HG03045 (cell line): Measurements from ENCODE around the gene ALG9.

Source experiments
- ATAC-seq: cut with Tn5 transposase; IDR thresholded peaks from one replicate; pipeline ENCODE4 v1.9.1; 2021; ENCODE audit warnings: mild to moderate bottlenecking, moderate library complexity; ENCODE audit not compliant: unreplicated experiment

The ALG9 gene, protein sequence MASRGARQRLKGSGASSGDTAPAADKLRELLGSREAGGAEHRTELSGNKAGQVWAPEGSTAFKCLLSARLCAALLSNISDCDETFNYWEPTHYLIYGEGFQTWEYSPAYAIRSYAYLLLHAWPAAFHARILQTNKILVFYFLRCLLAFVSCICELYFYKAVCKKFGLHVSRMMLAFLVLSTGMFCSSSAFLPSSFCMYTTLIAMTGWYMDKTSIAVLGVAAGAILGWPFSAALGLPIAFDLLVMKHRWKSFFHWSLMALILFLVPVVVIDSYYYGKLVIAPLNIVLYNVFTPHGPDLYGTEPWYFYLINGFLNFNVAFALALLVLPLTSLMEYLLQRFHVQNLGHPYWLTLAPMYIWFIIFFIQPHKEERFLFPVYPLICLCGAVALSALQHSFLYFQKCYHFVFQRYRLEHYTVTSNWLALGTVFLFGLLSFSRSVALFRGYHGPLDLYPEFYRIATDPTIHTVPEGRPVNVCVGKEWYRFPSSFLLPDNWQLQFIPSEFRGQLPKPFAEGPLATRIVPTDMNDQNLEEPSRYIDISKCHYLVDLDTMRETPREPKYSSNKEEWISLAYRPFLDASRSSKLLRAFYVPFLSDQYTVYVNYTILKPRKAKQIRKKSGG

DNA sequence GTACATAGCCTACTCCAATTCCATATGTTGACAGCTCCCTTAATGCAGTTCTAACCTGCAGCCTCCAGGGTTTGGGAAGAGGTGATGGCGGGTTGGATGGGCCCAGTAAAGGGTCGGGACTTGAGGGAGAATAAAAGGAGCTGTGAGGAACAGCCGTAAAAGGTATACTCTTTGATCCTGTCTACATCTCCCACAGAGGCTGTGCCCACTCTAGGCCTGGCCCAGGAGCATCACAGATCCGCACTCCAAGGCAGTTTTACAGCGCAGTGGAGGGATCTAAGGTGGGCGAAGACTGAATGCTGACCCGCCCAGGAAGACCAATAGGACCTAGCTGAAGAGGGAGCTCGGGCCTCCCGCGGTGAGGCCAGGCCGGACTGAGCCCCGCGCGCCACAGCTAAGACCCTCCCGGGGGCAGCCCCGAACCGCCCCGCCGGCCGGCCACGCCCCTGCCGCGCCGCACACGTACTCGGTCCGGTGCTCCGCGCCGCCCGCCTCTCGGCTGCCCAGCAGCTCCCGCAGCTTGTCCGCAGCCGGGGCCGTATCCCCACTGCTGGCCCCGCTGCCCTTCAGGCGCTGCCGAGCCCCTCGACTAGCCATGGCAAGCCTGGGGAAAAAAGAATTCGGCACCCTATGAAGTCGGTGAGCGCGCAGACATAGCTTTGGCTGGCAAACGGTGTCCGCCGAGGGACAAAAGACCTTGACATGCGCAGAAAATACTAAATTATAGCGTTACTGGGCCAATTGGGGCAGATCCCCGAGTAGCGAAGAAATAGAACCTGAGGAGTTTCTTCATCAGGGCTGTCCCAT is at the start of gene ALG9:
Gene ALG9 (minus strand): TSS at position 696 of the 807 bp plus-strand sequence. CDS start 99 bp downstream, at position 597.
- ATAC-seq: peak; percentile 95

DNA sequence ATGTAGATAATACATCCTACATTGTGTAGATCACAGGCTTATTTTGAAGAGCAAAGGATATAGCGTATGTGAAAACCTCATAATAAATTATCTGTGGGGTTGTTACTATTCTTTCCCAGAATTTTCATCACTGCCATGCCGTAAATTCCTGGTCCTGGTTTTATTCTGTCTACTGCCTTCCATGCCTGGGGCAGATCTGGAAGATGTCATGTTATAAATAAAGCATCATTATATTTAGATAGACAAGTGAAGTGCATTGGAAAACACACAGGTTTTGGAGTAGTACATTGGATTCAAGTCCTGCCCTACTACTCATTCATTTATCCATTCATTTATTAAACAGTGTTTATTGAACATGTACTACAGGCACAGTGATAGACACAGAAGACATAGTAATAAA is 49.5 kb upstream of the ALG9 start:
- ATAC-seq: no peak

DNA sequence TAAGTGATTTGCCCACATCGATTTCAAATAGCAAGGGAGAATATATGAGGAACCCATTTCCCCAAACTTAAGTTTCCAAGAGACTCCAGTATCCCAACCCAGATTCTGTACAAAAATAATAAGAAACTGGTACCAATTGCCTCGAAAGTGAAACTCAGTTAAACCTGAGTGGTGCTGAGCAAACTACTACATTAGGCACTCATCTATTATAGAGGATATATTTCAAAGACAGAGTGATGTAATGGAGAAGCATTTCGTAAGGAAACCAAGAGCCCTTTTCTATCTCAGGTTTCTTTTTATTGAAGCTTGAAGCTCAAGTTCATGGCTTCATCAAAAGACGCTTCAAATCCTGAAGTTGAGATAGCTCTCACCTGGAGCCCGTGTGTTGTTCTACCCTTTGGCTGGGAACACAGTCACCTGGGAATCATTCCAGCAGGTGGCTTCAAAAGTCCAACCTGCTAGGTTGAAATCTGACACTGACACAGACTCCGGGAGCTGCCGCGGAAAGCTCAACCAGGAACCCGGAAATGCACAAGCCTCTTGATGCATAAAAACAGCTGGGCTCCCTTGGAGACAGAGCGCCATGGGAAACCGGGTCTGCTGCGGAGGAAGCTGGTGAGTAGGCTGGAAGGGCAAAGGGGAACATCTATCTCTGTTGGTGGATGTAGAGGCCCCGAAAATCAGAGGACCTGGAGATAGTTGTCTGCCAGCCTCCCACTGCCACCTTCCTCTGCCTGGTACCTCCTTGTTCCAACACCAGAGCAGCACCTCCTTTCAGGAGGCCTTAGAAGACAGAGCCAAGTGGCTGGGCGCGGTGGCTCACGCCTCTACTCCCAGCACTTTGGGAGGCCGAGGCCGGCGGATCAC is 47.2 kb upstream of the ALG9 start, which contains the start of gene C11orf52:
Gene C11orf52 (plus strand): TSS at position 524 of the 867 bp plus-strand sequence. CDS start 60 bp downstream, at position 584.
- no peak for ATAC-seq

DNA sequence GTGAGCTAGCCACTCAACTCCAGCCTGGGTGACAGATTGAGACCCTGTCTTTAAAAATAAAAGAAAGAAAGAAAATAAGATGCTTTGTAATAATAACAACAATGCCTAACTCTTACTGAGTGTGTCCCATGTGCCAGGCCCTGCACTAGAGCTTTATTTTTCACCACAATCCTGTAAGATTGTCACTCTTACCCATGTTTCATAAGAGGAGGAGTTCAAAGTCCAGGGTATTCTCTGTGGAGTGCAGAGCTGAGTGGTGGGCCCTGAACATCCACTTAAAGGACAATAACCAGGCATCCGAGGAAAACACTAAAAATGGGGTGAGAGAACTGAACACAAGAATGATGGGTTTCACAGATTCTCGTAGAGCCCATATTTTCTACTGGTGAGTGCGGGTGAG is 46.4 kb upstream of the ALG9 start:
- no peak for ATAC-seq

DNA sequence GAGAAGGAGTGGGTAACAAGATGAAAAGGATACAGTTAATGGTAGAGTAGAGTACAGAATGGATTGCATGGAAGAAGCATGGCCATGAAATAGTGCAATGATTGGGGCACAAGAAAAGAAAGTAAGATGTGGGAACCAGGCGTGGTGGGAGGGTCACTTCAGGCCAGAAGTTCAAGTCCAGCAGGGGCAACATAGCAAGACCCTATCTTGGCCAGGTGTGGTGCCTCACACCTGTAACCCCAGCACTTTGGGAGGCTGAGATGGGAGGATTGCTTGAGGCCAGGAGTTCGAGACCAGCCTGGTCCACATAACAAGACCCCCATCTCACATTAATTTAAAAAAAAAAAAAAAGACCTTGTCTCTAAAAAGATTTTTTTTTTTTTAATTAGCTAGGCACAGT is 45.9 kb upstream of the ALG9 start:
- no peak for ATAC-seq

DNA sequence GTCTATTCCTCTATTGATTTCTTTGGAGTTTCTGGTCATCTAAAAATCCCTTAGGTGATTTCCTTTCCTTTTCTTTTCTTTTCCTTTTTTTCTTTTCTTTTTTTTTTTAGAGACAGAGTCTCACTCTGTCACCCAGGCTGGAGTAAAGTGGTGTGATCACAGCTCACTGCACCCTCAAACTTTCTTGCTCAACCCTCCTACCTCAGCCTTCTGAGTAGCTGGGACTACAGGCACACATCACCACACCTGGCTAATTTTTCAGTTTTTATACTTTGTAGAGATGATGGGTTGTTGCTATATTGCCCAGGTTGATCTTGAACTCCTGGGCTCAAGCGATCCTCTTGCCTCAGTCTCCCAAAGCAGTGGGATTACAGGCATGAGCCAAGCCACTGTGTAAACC is 45.4 kb upstream of the ALG9 start:
- no peak for ATAC-seq

DNA sequence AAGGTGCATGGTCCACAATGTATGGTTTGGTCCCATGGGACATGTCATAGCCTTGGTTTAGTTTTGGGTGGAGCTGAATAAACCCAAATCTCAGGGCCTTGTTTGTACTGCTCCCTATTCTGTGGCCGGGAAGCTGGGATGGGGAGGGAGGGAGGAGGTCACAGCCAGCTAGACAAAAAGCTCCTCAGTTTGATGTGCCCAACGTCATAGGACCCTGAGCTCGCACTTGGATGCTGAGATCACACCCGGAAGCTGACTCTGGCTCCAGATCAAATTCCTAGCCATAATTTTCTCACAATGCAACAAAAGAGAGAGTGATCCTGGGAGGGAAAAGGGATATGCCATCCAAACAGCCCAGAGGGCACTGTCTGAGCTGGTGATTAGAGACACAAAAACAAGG is 42.6 kb upstream of the ALG9 start:
- no peak for ATAC-seq

DNA sequence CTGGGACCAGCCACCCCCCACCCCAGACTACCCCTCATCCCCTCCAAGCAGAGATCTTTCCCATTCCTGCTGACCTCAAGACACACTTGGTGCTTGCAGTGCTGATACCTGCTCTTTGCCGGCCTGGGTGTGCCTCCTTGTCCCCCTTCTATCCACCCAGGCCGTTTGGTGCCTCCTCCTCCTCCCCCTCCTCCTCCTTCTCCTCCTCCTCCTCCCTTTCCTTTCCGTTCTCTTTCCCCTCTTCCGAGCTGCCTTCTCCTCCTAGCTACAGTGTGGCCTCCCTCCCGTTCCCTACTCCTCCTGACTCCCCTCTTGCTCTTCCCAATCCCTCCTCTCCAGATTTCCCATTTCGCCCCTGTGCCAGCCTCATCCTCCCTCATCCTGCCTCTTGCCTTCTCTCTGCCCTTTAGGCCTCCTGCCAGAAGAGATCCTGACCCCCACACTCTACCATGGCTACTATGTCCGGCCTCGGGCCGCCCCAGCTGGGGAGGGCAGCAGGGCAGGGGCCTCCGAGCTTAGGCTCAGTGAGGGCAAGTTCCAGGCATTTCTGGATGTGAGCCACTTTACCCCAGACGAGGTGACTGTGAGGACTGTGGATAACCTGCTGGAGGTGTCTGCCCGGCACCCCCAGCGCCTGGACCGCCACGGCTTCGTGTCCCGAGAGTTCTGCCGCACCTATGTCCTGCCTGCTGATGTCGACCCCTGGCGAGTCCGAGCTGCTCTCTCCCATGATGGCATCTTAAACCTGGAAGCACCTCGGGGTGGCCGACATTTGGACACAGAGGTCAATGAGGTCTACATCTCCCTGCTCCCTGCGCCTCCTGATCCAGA is 41.9 kb upstream of the ALG9 start:
- ATAC-seq: no peak

DNA sequence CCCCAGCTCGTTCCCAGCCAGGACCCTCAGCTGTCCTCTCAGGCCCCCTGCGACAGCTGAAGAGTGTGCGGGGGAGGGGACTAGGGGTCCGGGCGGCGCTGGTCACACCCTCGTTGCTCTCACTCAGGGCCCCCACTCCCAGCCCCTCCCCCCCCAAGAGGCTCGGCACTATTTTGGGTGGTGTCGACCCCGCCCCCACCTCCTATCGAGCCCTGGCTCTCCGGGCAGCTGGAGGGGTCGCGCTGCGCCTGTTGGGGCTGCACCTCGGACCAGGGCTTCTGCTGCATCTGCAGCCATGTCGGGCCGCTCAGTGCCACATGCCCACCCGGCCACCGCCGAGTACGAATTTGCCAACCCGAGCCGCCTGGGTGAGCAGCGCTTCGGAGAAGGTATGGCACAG is 41.2 kb upstream of the ALG9 start, which contains the start of gene HSPB2:
Gene HSPB2 (plus strand): TSS at position 200 of the 400 bp plus-strand sequence. CDS start 96 bp downstream, at position 296.
- no peak for ATAC-seq

DNA sequence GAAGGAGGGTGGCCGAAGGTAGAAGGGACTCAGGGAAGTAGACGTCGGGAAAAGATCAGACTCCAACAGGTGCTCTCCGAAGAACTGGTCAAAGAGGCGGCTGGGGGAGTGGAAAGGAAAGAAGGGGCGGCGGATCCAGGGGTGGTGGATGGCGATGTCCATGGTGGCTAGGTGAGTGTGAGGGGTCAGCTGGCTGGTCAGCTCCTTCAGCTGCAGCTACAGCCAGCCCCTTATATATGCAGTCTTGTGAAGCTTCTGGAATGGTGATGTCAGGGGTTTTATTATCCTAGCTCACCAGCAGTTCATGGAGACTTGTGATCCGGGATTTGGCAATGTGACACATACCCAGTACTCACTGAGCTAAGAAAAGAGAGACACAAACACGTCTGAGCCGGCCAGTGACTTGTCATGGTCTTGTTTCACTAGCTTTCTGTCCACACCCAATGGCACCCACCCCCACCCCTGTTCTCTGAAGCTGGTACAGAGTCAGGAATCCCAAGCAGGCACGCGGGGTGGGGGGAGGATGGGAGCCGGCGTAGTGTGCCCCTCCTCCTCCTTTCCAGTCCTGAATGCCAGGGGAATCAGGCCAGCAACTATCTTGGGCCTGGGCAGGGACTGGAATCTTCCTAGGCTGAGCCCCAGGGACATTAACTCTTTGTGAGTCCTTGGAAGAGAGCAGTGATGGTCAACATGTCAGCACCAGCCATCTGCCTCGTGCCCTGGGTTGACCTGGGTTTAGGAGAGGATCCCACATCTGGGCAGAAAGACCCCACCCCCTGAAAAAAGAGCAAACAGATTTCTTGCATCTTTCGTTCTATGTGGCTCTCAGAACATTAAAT is 40.4 kb upstream of the ALG9 start, which contains the start of gene CRYAB:
Gene CRYAB (minus strand): TSS at position 208 of the 839 bp plus-strand sequence. CDS start 46 bp downstream, at position 162.
- ATAC-seq: no peak

DNA sequence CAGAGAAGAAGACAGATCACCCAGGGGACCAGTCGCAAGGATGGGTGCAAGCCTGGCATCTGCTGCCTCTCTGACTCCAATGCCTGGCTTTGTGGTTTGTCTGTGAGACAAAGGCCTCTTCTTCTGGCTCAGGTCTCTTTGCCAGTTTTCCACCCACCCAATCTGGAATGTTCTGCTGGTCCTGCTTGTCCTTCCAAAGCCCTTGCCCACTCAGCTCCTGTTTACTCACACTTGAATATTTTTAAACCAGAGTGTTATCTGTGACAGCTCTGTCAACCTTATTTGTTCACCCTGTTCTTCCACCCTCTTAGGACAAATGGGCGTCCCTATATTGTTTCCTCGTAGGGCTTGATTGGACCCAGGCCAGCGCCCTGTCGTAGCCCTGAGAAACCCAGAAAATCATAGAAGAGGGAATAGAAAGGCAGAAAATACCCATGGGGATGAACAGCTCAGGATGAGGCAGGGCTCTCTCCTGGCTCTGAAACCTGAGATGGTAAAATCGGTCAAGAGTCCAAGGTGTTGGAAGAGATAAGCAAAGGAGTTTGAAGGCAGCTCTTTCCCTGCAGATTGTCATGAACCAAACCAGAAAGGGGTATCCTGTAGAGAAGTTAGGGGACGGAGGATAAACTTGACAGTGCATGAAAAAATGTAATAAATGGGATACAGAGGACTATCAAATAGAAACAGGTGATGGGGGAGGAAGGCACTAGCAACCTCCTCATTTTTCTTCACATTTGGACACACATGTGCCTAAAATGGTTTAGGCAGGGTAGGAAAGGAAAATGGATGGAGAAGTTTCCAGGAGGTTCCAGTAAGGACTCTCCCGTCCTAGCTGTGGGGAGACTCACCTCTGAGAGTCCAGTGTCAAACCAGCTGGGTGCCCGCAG is 39.5 kb upstream of the ALG9 start:
- ATAC-seq: no peak

DNA sequence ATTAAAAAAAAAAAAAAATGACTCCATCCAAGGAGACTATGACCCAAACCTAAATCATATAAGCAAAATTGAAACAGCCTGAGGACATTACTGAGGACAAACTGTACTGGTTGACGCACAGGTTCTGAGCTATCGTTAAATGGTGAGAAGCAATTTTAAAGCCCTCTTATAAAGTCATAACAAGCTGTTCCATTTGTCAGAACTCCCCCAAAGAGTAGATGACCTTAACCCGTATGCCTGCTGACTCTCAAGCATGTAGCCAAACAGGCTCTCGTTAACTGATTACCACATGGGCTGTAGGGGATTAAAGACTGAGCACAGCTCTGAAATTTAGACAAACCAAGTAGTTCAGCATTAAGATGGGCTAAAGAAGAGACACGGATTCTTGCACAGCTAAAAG is 38.0 kb upstream of the ALG9 start:
- no peak for ATAC-seq

DNA sequence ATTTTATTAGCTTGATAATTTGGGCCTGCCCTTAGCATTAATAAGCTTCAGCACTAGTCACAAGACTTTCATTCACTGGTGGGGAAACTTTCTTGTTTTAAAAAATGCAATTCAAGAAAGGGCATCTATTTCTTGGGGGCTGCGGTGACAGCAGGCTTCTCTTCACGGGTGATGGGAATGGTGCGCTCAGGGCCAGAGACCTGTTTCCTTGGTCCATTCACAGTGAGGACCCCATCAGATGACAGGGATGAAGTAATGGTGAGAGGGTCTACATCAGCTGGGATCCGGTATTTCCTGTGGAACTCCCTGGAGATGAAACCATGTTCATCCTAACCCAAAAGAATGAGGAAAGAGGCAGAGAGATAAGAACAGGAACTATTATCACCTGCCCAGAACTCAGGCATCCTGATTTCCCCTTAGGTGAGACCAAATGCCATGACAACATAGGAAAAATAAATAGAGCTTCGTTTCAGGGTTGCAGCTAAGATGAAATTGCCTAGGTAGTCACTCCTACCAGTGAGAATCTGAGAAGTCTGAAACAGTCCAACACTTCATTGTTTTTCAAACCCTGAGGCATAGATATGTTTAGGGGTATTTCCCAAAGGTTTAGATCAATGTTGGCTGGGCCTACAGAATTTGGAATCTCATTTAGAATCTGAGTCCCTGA is 37.4 kb upstream of the ALG9 start:
- ATAC-seq: no peak

DNA sequence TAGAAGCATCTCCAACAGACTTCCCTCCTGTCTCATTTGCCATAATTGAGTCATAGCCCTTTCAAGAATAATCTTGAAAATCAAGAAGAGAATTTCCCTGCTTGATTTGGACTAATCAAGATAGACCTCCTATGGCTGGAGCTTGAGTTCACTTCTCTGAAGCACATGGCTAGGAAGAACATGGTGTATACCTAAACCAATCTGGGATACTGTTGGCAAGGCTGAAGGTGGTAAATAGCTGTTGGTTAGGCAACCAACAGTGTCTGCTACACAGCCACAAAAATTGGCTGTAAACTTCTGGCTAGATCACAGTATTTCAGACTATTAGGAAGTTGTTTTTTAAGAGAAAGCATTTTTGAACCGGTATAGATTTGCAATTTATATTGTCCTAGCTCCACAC is 35.3 kb upstream of the ALG9 start:
- no peak for ATAC-seq

DNA sequence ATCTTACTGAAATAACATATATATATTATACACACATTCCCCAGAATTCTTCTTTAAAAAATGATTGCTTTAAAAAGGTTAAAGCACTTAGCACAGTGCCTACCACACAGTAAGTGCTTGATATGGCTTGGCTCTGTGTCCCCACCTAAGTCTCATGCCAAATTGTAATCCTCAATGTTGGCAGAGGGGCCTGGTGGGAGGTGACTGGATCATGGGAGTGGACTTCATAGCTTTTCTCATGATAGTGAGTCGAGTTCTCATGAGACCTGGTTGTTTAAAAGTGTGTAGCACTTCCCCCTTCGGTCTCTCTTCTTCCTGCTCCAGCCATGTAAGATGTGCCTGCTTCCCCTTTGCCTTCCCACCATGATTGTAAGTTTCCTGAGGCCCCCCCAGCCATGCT is 34.0 kb upstream of the ALG9 start:
- ATAC-seq: no peak

DNA sequence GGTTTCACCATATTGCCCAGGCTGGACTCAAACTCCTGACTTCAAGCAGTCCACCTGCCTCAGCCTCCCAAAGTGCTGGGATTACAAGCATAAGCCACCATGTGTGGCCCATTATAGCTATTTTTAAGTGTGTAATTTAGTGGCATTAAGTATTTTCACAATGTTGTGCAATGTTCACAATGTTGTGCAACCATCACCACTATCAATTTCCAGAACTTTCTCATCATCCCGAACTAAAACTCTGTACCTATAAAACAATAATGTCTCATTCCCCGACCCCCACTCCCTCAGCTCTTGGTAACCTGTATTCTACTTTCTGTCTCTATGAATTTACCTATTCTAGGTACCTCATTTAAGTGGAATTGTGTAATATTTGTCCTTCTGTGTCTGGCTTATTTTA is 15.5 kb upstream of the ALG9 start:
- no peak for ATAC-seq

DNA sequence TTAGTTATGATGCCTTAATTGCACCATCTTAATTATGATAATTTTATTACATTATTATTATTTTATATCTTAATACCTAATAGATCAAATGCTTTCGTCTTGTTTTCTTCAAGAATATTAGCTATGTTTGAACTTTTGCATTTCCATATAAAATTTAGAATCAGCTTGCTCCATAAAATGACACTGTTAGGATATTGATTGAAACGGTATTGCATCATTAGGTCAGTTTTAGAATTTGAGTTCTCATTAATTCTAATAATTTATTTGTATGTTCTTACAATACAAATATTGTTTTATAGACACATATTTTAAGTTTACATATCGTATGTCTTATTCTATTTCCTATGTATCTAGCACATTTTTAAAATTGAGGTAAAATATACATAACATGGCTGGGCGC is 14.7 kb upstream of the ALG9 start:
- no peak for ATAC-seq
